Retina (tissue), 1 donor: ENCODE measurements around the gene FAM8A1.

Experiments used
- DNase-seq: peaks from one replicate; pipeline ENCODE4 v3.0.0-alpha.2; 2016

FAM8A1 gene

GRCh38 chr6:17602888-17603287 is 2.8 kb downstream of the FAM8A1 start:
- DNase-seq = no peak

GRCh38 chr6:17606606-17607005 is 6.5 kb downstream of the FAM8A1 start:
- no peak for DNase-seq

GRCh38 chr6:17610835-17611234 is 10.7 kb downstream of the FAM8A1 start:
- no peak for DNase-seq

GRCh38 chr6:17612048-17612447 is 11.9 kb downstream of the FAM8A1 start:
- no peak for DNase-seq

GRCh38 chr6:17615794-17616193 is 15.7 kb downstream of the FAM8A1 start:
- no peak for DNase-seq

GRCh38 chr6:17621003-17621402 is 20.9 kb downstream of the FAM8A1 start:
- DNase-seq = no peak

- no peak for DNase-seq
Observed at GRCh38 chr6:17622144-17622543, 22.0 kb downstream of the FAM8A1 start.

GRCh38 chr6:17624396-17624795 is 24.3 kb downstream of the FAM8A1 start:
- DNase-seq = no peak

GRCh38 chr6:17628873-17629272 is 28.8 kb downstream of the FAM8A1 start:
- DNase-seq = no peak

GRCh38 chr6:17629824-17630510 is 29.9 kb downstream of the FAM8A1 start:
- DNase-seq = no peak

GRCh38 chr6:17630511-17631073 is 30.5 kb downstream of the FAM8A1 start:
- DNase-seq = no peak

GRCh38 chr6:17632934-17633333 is 32.8 kb downstream of the FAM8A1 start:
- no peak for DNase-seq

GRCh38 chr6:17633465-17634188 is 33.5 kb downstream of the FAM8A1 start:
- no peak for DNase-seq

GRCh38 chr6:17635568-17635967 is 35.5 kb downstream of the FAM8A1 start:
- no peak for DNase-seq

- DNase-seq = no peak
Observed at GRCh38 chr6:17638212-17638715, 38.2 kb downstream of the FAM8A1 start.

GRCh38 chr6:17640477-17640917 is 40.4 kb downstream of the FAM8A1 start:
- no peak for DNase-seq

- no peak for DNase-seq
Observed at GRCh38 chr6:17648745-17649144, 48.6 kb downstream of the FAM8A1 start.

GRCh38 chr6:17650656-17651309 is 50.7 kb downstream of the FAM8A1 start:
- DNase-seq = no peak

- DNase-seq = no peak
Observed at GRCh38 chr6:17653198-17653882, 53.2 kb downstream of the FAM8A1 start.

- no peak for DNase-seq
Observed at GRCh38 chr6:17656092-17656491, 56.0 kb downstream of the FAM8A1 start.

- no peak for DNase-seq
Observed at GRCh38 chr6:17656644-17657043, 56.5 kb downstream of the FAM8A1 start.
